ENCODE measurements around the gene GLS2.

- TF ChIP-seq CTCF (conservative IDR thresholded peaks at IDR 0.05 in 1 of 2, IDR thresholded peaks at IDR 0.05 in 1 of 2; ENCODE audit: extremely low read depth in 1 of 2, insufficient read depth in 1 of 2, low read depth in 1 of 2, low read length in 2 of 2), result no peak
- TF ChIP-seq EZH2 (IDR thresholded peaks at IDR 0.05; ENCODE audit: borderline replicate concordance, low read length), result no peak
These were observed 3.4 kb downstream of the GLS2 start for GRCh38 chr12:56484566-56484965.
